Right kidney (tissue), 1 donor: Measurements from ENCODE around the gene SYNE1.
"Not testable (repeated sequence)": the region's sequence is repeated elsewhere in the genome, so short reads cannot be mapped to it uniquely, and the experiment has no call there.

Source experiments
- DNase-seq: peaks from one replicate; pipeline ENCODE4 v3.0.0-alpha.2; 2016

SYNE1 gene

GRCh38 chr6:152176268-152176667 lies 460.9 kb downstream of the SYNE1 start:
- no peak for DNase-seq

GRCh38 chr6:152173957-152174356 lies 463.2 kb downstream of the SYNE1 start:
- no peak for DNase-seq

GRCh38 chr6:152173321-152173720 lies 463.8 kb downstream of the SYNE1 start:
- DNase-seq: no peak

- no peak for DNase-seq
Observed at GRCh38 chr6:152170702-152171667, 466.2 kb downstream of the SYNE1 start.

DNA sequence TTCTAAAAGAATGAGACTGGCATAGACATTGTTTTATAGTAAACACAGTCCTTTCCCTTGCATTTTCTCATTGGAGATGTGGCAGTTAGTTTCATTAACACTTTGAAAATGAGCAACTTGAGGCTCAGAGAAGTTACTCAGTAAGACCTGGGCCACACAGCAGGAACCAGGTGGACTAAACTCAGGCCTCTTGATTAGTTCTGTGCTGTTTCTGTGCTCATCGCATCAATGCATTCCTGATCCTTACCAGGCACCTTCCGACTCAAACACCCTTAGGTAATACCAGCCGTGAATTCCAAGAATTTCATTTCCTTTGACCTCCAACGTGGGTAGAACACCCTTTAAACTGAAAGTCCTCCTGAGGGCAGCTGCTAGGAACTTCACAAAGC lies 466.9 kb downstream of the SYNE1 start:
- no peak for DNase-seq

- no peak for DNase-seq
Observed at GRCh38 chr6:152167641-152168603, 469.2 kb downstream of the SYNE1 start.

DNA sequence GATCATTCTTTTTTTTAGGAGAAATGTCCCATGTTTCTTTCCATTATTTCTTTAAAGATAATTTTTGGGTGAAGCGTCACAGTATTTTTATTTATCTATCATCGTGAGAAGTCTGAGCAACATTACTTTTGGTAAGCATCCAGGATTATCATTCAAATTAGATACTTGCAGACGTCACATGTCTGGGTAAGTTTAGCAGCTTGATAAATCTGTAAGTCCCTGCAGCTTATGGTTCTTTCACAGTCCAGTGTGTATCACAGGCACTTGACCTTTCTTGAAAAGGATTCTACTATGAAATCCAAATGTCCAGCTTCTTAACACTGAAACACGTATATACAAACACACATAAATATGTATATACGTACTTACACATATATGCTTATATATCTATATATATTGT lies 470.3 kb downstream of the SYNE1 start:
- no peak for DNase-seq

DNA sequence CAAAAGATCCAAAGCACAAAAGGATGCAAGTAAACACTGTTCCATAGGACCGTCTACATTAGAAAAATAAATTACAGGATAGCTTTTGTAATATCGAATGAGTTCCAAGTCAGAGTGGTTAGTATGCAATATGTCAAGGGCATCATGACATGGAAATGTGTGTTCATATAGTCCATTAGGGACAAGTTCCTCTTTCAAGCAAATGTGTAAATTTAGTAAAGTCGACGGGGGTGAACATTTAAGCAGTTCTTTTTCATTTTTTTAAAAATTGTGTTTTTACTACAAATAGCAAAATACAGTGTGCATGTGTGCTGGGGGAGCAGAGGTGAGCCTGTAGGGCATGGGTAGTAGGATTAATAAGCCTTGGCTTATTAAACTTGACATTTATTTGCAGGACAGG lies 470.7 kb downstream of the SYNE1 start:
- no peak for DNase-seq

- no peak for DNase-seq
Observed at GRCh38 chr6:152164957-152165356, 472.2 kb downstream of the SYNE1 start.

DNA sequence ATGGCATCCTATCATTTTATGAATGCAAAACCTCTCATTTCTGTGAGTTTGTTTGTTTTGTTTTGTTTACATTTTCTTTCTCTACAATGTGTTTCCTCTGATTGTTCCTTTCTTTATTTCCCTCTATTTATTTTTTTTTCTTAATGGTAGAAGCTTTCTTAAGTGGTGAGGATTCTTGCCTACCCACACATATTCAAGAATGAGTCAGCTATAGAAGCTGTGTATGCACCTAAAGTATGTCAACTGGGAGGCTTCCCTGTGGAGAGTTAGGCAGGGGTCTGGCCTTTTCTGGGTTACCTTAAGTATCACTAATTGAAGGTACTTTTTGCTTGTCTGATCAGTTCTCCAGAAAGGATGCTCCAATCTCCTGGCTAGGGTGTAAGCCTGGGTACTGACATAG lies 475.7 kb downstream of the SYNE1 start:
- DNase-seq: no peak

DNA sequence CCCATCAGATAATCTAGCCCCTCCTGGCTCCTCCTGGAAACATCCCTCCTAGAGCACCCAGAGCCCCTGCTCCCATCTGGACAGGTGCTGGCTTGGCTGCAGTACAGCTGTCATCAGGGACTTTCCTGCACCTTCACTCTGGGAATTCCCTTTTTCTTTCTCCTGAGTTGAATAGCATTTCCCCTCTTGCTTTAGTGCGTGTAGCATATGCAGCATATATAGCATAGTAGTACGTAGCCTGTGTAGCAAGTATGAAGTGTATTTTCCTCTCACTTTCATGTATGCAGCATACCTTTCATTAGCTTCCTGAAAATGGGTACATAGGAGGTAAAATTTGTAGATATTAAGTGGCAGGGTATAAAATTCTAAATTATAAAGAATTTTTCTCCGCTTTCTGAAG lies 476.8 kb downstream of the SYNE1 start:
- no peak for DNase-seq

- no peak for DNase-seq
Observed at GRCh38 chr6:152155792-152156191, 481.4 kb downstream of the SYNE1 start.

- no peak for DNase-seq
Observed at GRCh38 chr6:152154559-152155356, 482.4 kb downstream of the SYNE1 start.

DNA sequence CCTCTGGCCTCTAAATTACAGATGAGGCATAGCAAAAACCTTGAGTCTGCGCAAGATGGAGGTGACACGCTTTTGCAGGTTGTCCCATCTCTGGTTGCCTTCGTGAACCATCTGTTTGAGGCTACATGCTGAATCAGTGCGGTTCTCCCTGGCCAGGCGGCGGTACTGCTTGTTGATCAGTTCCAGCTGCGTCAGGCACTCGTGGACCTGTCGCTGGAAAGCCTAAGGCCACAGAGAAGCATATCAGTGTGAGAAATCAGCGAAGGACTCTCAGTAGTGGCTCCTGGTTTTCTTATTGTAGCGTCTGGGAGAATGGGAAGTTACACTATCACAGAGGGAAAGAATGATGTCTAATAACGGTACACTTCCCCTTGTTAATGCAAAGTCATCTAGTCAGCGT lies 485.2 kb downstream of the SYNE1 start:
- no peak for DNase-seq

DNA sequence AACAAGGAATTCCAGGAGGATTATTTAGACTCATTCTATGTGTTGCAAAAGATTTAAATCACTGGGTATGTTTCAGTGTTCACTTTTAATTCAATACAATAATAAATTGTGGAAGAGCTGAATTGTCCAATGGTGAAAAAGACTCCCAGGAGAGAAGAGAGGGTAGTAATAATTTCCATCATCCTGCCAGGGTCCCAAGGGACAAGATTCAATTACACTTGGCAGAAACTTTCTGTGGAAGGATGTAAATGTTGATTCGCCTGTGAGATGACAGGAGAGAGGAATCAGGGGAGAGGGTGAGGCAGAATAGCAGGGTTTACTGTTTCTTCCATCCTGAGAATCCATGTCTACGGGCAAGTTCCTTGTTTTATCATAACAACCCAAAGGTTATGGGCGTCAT lies 487.0 kb downstream of the SYNE1 start:
- no peak for DNase-seq

DNA sequence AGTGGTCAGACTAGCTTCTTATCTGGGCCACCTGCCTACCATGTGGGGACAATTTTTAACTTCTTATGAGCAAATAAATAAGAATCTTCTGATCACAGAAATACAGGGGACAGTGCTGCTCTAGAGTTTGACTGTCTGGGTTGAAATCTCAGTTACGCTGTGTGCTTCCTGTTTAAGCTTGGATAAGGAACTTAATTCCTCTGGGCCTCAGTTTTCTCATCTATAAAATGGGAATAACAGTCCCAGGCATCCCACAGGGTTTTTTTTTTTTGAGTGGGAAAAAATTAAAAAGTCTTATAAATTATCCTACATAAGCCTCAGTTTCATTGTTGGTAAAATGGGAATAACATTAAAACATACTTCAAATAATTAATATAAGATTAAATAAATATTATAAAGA lies 488.8 kb downstream of the SYNE1 start:
- DNase-seq: no peak

DNA sequence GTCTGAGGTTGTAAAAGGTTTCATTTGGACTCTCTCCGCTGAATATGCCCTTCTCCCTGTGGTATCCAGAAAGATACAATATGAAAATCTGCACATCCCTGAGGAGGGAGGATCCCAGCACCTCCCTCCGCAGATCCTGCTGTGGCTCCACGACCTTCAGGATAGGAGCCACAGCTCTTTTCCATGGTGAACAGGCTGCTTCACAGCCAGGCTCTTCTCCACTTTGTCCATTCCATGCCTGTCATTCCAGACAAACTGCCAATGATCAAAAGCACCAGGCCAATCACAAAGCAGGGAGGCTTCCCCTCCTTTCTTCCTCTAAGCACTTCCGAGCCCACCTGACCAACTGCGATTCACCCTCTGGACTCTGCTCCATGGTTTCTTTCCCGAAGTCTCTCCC lies 489.9 kb downstream of the SYNE1 start:
- no peak for DNase-seq

DNA sequence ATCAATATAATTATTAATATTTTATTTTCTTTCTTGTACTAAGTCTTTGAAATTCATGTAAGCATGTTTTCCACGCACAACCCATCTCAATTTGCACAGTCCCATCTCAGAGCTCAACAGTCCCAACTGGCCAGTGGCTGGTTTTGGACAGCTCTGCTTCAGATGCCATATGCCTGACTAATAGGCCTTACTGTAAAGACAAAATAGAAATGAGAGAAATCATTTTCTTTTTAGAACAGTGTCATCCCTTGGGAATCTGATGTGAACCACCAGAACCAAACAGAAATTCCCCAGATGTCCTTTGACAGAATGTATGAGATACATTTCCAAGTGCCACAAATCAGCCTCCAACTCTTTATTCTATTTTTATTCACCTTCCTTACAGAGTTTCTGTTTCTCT lies 490.8 kb downstream of the SYNE1 start:
- no peak for DNase-seq

- no peak for DNase-seq
Observed at GRCh38 chr6:152143359-152143758, 493.8 kb downstream of the SYNE1 start.

GRCh38 chr6:152142105-152142504 lies 495.1 kb downstream of the SYNE1 start:
- DNase-seq: no peak

DNA sequence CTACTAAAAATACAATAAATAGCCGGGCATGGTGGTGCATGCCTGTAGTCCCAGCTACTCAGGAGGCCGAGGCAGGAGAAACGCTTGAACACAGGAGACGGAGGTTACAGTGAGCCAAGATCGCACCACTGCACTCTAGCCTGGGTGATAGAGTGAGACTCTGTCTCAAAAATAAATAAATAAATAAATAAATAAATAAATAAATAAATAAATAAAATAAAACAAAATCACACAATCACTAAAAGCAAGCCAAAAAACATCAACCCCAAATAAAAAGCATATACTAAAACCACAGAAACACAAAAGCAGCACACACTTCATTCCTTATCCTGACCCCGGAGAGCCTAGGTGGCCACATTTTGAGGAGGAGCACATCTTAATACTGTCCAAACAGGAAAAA lies 498.8 kb downstream of the SYNE1 start:
- DNase-seq: not testable (repeated sequence)

- DNase-seq: no peak
Observed at GRCh38 chr6:152136449-152136825, 500.7 kb downstream of the SYNE1 start.
